Body of pancreas (tissue), 4 donors: ENCODE data around the gene REM2. TPM values are rescaled to one million over a fixed set of nuclear protein-coding genes. Genes with fewer than 3 reads are reported as not detected.

Experiments
- ATAC-seq: fragments of 150-250 bp; one replicate; pipeline ENCODE4 v1.9.1; 2016
- DNase-seq, 4 donors: peaks; one replicate each; pipeline ENCODE4 v3.0.0-alpha.2; 2019
- H3K27ac ChIP-seq, 4 donors: fragments of 200-600 bp; sonication (generic); 1 replicate in 3 of 4; 2 replicates in 1 of 4; pipeline versions ENCODE4 v1.5.1 to v1.6.1; 2016 to 2019; ENCODE audit warnings: mild to moderate bottlenecking in 1 of 4, mixed read lengths in 1 of 4, moderate library complexity in 1 of 4
- H3K27me3 ChIP-seq, 2 donors: fragments of 200-600 bp; sonication (generic); one replicate each; pipeline ENCODE4 v1.6.0; 2016; ENCODE audit warnings: mild to moderate bottlenecking in 1 of 2
- H3K36me3 ChIP-seq, 2 donors: fragments of 200-600 bp; sonication (generic); replicated peaks in 1 of 2; 2 replicates each; pipeline ENCODE4 v1.5.1; 2016; ENCODE audit warnings: low read depth in 2 of 2; ENCODE audit not compliant: insufficient read depth in 1 of 2
- H3K4me1 ChIP-seq: fragments of 200-600 bp; sonication (generic); one replicate; pipeline ENCODE4 v1.6.0; 2016
- H3K4me3 ChIP-seq, 2 donors: fragments of 200-600 bp; sonication (generic); 1 replicate in 1 of 2; 2 replicates in 1 of 2; pipeline ENCODE4 v1.5.1; 2016 to 2019
- H3K9me3 ChIP-seq, 3 donors: fragments of 200-600 bp; sonication (generic); 1 replicate in 2 of 3; 2 replicates in 1 of 3; pipeline ENCODE4 v1.5.1; 2016
- CTCF ChIP-seq, 7 experiments: fragments of 450-650 bp in 4 of 7; fragments of 200-600 bp in 3 of 7; sonication (generic) in 3 of 7; IDR thresholded peaks; one replicate each; pipeline ENCODE4 v1.5.1; 2016 to 2019; ENCODE audit warnings: antibody characterized with exemption in 7 of 7
- POLR2A ChIP-seq, 3 donors: fragments of 450-650 bp; IDR thresholded peaks; one replicate each; pipeline ENCODE4 v1.6.1; 2016; ENCODE audit warnings: antibody characterized with exemption in 3 of 3, mild to moderate bottlenecking in 2 of 3
- WGBS, 2 donors: methylation state at CpG; one replicate each; pipeline ENCODE4 v1.1.5; 2017; 5-methylcytosine and 5-hydroxymethylcytosine counted together
- intact Hi-C: fragments of 100-400 bp; cut with DNase I; formaldehyde crosslinking; loops from one replicate; pipeline ENCODE4 v1.15.1; 2023
- total RNA-seq, 2 donors: library from RNA; depleted of rRNA; stranded (reverse); fragments of >200 nt; gene quantifications; one replicate each; pipeline ENCODE4 v1.1.0, GENCODE V29; 2016

Gene REM2
- total RNA-seq, 2 donors from 2014 or later, result not detected

GRCh38 chr14:22844221-22845102 lies 38.6 kb upstream of the REM2 start:
- Histone ChIP-seq H3K36me3 (peaks cover 12 to 20% of the 10 kb centered on the region in 2 donors), H3K27me3 (no peaks in the 10 kb centered on the region), H3K4me1 (peaks cover 2% of the 10 kb centered on the region), H3K4me3 (no peak overlapping the region), H3K27ac (no peak overlapping the region), H3K9me3 (no peaks in the 10 kb centered on the region)
- TF ChIP-seq POLR2A (IDR thresholded peaks at IDR 0.05) (no peak), CTCF (IDR thresholded peaks at IDR 0.05) (no peak)
- ATAC-seq (no peak), DNase-seq (no peak)
- intact Hi-C loops, result no loop called here
- 86 to 92% methylated on average over 20 to 22 of the region's 22 CpGs for WGBS, 2 donors

GRCh38 chr14:22845103-22845394 lies 38.0 kb upstream of the REM2 start:
- peaks cover 3% of the 10 kb centered on the region for H3K4me1 ChIP-seq
- no peak for DNase-seq
- H3K4me3 ChIP-seq, result no peak overlapping the region
- no peak for ATAC-seq
- intact Hi-C loops, result no loop called here
- H3K36me3 ChIP-seq, result peaks cover 12 to 20% of the 10 kb centered on the region in 2 donors
- H3K27me3 ChIP-seq, result no peaks in the 10 kb centered on the region
- TF ChIP-seq CTCF (IDR thresholded peaks at IDR 0.05), result no peak
- no peak for TF ChIP-seq POLR2A (IDR thresholded peaks at IDR 0.05)
- no peak overlapping the region for H3K27ac ChIP-seq
- H3K9me3 ChIP-seq, result no peaks in the 10 kb centered on the region
- WGBS, 2 donors, result 92 to 98% methylated on average over 9 of the region's 9 CpGs

- no peak overlapping the region for H3K4me3 ChIP-seq
- TF ChIP-seq POLR2A (IDR thresholded peaks at IDR 0.05), result no peak
- TF ChIP-seq CTCF (IDR thresholded peaks at IDR 0.05), result no peak
- ATAC-seq, result no peak
- H3K36me3 ChIP-seq, result peaks cover 12 to 20% of the 10 kb centered on the region in 2 donors
- H3K27ac ChIP-seq, result no peak overlapping the region
- no peaks in the 10 kb centered on the region for H3K27me3 ChIP-seq
- WGBS, 2 donors, result 85 to 95% methylated on average over 15 to 26 of the region's 26 CpGs
- DNase-seq, result peak in 1 of 4 donors; percentile 5
- no peaks in the 10 kb centered on the region for H3K9me3 ChIP-seq
- H3K4me1 ChIP-seq, result peaks cover 10% of the 10 kb centered on the region
- intact Hi-C loops, result no loop called here
Observed at GRCh38 chr14:22845821-22846625, 37.0 kb upstream of the REM2 start.

GRCh38 chr14:22846811-22847307 lies 36.2 kb upstream of the REM2 start:
- H3K4me1 ChIP-seq, result peaks cover 18% of the 10 kb centered on the region
- no peak for TF ChIP-seq CTCF (IDR thresholded peaks at IDR 0.05)
- TF ChIP-seq POLR2A (IDR thresholded peaks at IDR 0.05), result no peak
- no peak for DNase-seq
- intact Hi-C loops, result no loop called here
- no peaks in the 10 kb centered on the region for H3K9me3 ChIP-seq
- WGBS, 2 donors, result 78 to 85% methylated on average over 8 to 10 of the region's 11 CpGs
- ATAC-seq, result no peak
- H3K36me3 ChIP-seq, result peaks cover 12 to 16% of the 10 kb centered on the region in 2 donors
- no peaks in the 10 kb centered on the region for H3K27me3 ChIP-seq
- H3K4me3 ChIP-seq, result no peak overlapping the region
- H3K27ac ChIP-seq, result no peak overlapping the region
